GF-D8 (cell line): Measurements from ENCODE around the gene NPTN.
"Not testable (repeated sequence)": the region's sequence is repeated elsewhere in the genome, so short reads cannot be mapped to it uniquely, and the experiment has no call there.

Experiments used
- DNase-seq: peaks from one replicate; lab custom pipeline; 2025; lab: John Stamatoyannopoulos, UW

The NPTN gene

DNA sequence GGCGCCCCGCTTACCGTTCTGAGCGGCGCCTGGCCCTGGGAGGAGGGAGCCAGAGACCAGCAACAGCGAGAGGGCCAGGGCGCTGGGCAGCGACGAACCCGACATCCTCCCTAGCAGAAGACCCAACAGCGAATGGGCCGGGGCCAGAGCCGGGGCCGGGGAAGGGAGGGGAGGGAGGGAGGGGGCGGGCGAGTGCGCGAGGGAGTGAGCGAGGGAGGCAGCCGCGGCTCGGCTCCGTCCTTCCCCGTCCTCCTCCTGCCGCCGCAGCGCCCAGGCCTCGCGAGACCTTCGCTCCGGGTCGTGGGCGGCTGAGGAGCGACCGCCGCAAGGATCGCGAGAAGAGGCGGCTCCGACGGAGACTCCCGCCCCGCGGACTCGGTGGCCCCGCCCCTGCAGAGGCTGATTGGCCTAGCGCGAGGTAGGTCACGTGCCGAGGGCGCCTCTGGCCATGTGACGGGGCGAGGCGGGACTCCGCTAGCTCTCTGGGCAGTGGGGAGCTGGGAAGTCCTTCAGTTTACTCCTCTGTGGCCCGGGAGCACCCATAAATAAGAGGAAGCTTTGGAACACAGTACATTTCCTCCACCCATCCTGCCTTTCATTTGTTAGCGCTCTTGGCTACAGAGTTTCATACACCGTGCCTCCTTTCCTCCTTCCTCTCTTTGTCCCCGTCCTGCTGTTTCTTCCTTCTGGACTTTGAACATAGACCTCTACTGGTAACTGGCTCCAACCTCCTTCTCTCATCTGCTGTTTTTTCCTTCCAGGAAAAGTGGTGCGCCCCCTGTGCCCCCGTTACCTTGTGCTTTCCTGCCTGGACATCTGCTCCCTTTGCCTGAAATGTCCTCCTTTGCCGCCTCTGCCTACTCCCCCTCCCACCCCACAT, at the start of gene NPTN:
NPTN (minus strand) TSS at position 279 of the 880 bp plus-strand sequence; CDS start at position 105, 174 bp downstream.
- peak; percentile 90 for DNase-seq

DNA sequence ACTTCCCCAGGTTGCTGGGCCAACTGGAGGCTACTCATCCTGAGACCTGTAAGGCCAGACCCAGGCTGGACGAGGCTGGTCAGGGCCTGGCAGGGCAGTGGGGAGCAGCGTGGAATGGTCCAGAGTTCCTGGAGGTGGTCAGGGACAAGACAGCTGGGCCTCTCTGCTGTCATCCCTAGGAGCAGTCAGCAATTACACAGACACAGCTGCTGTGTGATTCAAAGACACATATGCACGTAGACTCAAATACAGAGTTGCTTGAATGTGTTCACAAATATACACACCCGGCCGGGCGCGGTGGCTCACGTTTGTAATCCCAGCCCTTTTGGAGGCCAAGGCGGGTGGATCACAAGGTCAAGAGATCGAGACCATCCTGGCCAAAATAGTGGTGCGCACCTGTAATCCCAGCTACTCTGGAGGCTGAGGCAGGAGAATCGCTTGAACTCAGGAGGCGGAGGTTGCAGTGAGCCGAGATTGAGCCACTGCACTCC, 49.5 kb upstream of the NPTN start:
- DNase-seq, result no peak

DNA sequence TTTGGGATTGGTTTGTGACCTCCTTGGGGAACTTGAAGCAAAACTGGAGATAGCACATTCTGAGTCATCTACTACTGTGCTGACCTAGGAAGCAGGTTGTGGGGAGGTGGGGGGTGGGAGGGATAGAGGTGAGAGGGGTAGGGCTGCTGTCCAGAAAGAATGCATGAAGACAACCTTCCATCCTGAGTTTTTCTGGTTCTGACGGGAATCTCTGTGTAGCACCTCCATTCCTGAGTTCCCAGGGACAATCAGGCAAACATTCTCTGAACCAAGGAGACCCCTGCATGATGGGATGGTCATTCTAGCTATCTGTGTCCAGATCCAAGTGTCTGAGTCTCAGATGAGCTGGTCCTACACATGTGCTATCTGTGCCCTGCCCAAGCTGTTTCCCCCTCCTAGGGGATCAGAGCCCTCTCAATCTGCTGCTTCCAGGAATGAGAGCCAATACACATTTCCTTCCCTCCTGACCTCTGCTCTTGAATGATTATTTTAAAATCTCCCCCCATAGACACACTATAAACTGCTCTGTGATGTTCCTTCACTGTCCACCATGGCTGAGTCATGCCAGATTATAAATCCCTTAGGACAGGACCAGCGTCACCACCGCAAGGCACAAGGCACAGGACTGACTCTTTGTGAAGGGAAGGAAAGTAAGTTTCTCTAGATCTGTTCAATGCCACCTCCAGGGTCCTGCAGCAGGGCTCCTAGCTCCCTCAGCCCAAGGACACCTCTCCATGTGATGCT, 48.8 kb upstream of the NPTN start:
- DNase-seq, result no peak

DNA sequence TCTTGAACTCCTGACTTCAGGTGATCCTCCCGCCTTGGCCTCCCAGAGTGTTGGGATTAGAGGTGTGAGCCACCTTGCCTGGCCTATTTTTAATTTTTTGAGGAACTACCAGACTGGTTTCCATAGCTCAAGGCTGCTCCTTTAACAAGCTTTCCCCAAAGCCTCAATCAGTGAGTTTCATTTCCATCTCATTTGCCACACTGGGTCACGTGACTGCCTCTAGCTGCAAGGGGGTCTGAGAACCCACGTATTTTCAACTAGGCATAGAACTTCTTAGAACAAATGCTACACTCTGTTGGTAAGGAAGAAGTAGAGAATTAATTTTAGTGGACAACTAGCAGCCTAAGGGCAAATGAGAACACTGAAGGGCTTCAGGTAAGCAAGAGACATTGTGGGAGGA, 47.9 kb upstream of the NPTN start:
- no peak for DNase-seq

DNA sequence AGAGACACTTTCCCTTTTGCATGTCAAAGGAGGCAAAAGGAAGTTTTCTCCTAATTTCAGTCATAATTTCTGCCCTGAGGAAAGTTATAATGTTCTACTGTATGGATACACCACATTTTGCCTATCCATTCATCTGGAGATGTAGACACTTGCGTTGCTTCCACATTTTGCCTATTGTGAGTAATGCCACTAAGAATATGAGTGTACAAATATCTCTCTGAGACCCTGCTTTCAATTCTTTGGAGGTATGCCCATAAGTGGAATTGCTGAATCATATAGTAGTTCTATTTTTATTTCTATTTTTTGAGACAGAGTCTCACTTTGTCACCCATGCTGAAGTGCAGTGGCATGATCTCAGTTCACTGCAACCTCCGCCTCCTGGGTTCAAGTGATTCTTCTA, 47.4 kb upstream of the NPTN start:
- no peak for DNase-seq

DNA sequence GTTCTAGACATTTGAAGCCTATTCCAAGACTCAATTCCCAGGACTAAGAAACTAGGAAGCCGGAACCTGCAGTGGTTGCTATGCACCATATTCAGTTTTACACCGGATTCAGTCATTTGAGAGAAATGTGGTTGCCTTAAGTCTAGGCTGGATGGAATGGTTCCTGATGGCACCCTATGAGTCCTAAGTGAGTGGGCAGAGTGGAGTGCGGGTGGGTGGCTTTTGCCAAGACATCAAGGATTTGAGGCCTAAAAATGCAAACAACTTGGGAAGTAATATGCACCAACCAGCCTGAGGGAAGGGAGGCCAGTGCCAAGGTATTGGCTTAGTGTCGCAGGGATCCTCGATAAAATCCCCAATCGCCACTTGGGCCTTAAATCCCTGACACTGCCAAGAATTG, 46.8 kb upstream of the NPTN start:
- no peak for DNase-seq

DNA sequence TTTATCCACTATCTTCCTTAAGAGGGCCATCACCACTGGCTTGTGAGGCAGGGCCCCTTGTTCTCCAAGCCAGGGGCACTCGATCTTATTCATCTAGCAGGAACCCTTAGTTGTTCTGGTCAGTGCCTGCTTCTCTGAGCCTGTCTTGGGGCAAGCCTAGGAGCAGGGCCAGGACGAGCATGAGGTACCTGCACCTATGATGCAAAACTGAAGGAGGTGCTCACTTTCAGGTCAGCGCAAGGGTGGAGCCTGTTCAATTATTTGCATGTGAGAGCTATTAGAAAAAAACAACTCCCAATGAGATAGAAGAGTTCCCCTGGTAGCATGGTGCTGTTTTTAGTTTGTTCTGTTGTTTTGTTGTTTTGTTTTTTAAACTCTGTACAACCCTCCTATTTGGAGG, 46.0 kb upstream of the NPTN start:
- DNase-seq, result no peak

DNA sequence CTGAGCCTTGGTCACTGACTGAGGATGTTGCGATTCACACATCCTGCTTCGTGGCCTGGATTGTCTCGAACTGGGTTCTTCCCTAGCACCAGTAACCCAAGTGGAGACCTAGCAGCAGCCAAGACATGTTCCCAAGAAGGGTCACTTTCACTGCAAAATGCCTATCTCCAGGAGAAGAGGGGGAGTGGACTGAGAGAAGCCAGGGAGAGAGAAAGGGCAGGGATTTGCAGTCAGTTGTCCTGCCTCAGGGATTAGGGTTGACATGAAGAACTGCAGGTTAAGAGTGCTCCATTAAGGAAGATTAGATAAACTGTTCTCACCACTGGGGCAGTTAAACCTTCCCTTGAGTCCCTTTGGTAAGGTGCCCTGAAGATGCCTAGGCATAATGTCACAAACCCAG, 45.3 kb upstream of the NPTN start:
- no peak for DNase-seq

DNA sequence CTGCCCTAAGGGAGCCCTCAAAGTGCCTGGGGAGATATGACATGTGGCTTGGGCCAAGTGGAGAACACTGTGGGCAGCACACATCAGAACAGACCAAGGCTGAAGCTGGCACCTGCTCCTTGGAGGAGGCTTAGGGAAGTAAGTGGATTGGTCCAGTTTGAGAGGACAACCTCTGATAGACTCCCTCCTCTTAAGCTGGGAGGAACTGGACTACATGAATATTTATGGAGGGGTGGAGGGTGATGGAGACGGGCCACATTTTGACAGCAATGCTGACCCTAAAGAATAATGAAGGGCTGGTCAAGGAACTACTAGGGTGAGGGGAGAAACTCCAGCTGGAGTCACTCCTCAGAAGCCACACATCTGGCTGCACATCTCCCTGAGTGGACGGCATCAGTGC, 44.5 kb upstream of the NPTN start:
- DNase-seq, result no peak

DNA sequence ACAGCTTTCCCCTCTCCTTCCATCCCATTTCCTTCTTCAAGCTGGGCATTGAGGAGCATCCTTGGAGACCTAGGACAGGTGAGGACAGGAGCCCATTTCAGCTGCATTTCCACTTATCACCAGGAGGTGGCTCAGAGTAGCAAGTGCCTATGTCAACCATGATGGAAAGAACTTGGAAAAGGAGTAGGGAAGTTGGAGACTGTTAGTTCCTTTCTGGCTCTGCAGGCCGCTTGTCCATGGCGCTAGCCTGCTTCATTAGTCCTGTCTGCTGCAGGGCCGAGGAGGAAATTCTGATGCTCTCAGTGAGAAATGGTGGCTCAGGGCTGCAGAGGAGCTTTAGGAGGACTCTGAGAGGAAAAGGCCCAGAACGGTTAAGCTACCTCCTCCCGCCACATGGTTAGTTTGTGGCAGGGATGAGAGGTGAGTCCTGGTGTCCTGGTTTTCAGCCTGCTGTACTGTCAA, 44.0 kb upstream of the NPTN start:
- DNase-seq, result no peak

DNA sequence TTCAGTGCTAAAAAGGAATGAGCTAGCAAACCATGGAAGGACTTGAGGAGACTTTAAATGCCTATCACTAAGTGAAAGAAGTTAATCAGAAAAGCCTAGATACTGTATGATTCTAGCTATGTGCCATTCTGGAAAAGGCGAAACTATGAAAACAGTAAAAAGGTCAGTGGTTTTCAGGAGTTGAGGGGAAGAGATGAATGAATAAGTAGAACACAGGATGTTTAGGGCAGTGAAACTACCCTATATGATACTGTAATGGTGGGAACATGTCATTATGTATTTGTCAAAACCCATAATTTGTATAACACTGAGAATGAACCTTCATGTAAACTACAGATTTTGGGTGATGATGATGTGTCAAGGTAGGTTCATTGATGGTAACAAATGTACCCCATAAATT, 41.4 kb upstream of the NPTN start:
- no peak for DNase-seq

DNA sequence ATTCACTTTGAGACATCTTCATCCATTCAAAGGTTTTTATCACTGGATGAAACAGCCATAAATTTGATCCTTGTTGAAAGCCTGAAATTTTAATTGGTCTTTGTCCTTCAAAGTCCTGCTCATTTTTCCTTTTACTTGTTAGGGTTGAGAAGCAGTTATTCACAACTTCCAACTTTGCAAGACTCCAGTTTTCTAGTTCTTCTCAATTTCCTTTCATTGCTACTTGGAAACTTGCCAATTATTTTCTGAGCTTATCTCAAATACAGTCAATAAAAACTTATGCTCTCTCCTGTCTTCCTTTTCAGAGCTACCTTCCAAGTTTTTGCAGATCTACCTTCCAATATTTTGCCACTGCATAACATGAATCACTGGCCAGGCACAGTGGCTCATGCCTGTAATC, 27.3 kb upstream of the NPTN start:
- DNase-seq, result no peak

DNA sequence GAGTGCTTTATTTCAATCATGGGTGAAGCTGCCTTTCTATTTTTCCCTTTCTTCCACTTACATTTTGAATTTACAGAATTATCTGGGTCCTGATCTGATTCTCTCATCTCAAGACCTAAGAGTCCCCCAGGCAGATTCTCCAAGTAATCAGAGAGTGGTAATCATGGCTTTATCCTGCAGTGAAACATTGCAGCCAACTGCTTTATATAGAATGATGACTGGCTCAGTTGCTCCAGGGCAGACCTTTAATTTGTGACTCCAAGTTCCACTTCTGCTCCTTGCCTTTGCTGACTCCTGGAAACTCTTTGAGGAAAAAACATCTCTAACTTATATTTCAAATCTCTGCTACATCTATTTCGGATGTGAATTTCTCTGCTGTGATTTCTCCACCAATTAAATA, 25.5 kb upstream of the NPTN start:
- no peak for DNase-seq

DNA sequence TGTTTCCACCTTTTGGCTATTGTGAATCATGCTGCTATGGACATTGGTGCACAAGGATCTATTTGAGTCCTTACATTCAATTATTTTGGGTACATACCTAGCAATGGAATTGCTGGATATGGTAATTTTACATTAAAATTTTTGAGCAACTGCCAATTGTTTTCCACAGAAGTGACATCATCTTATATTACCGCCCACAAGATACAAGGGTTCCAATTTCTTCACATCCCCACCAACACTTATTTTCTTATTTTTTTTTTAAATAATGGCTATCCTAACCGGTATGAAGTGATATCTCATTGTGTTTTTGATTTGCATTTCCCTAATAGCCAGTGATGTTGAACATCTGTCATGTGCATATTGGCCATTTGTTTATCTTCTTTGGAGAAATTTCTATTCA, 22.5 kb upstream of the NPTN start:
- no peak for DNase-seq

DNA sequence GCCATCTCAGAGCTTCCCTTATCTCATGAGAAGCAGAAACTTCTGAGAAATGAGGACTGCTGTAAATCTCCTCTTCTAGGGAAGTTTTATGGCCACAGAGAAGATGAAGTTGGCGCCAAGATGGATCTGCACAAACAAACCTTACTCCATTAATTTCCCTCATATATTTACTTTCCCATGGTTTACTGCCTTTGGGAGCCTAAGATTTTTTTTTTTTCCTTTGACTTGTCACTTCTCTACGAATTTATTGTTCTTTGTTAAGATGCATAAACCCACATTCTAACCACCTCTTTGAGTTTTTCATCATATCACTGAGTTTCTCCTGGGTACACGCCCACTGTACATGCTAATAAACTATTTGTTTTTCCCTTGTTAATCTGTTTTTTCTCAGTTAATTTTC, 21.5 kb upstream of the NPTN start:
- DNase-seq, result no peak

DNA sequence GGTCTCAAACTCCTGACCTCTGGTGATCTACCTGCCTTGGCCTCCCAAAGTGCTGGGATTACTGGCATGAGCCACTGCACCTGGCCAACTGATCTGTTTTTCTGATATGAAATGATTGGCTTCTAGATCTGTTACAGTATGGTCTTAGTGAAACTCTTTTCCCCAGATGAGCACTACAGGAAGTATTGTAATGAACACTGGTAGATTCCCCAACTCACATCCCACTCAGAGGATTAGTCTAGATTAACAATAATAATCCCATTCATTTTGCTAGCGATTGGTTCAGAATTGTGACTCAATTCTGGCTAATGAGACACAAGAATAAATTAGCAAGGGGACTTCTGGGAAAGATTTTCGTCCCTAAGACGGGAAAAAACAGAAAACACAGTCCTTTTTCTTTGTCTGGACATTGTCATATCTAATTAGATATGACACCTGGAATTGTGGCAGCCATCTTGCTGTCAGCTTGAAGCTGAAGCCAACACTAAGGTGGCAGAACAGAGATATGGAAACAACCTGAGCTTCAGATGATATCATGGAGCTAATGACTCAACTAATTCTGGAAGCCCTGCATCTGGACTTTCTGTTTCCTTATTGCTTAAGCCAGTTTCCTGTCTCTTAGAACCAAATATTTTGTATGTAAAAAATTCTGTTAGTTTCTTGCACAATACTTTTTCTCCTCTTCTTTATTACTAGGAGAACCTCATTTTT, 17.4 kb upstream of the NPTN start:
- DNase-seq, result peak; percentile 52

DNA sequence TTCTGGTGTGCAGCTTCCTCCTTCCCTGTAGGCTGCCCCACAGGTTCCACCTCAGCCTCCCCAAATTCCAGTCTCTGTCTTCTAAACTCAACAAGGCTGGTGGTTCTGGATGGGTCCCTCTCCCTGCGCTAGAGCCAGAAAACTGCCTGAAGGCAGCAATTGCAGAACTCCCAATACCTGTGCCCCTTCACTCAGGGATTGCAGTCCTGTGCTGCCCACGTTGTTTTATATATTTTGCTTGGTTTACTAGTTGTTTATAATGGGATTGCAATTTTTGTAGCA, 14.8 kb upstream of the NPTN start:
- no peak for DNase-seq

DNA sequence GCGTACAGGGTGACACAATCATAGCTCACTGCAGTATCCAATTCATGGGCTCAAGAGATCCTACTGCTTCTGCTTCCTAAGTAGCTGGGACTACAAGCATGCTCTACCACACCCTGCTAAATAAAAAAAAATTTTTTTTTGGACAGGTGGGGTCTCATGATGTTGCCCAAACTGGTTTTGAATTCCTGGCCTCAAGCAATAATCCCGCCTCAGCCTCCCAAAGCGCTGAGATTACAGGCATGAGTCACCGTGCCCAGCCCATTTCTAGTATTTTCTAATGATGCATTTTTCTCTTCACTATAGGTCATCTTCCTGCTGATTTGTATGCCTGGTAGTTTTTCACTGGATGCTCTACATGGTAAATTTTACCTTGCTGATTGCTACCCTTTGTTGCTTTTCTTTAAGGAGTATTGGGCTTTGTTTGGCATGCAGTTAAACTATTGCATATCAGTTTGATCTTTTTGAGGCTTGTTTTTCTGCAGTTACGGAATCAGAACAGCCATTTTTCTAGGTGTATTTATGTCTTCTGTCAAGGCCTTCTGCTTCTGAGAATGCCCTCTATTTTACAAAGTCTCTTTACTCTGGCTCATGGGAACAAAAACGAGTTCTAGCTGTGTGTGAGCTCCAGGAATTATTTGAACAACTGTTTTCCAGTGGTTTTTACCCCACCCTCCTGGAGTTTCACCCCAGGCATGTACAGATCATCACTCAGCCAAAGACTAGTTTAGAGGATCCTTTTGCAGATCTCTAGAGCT, 14.2 kb upstream of the NPTN start:
- no peak for DNase-seq

DNA sequence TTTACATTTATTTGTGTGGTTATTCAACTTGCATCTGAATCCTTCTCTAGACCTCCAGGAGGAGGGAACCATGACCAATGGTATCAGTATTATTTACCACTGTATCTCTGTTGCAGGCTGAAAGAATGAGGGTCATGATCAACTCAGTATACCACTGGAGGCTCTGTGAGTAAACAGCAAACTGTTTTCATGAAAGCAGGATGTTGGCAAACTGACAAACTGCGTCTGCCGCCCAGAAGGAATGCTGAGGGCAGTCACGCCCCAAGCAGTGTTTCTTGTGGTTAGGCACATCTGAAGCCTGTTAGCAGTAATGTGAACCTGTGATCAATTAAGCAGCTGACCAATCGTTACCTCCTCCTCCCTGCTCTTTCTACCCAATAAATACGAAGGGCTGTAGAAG, 6.3 kb upstream of the NPTN start:
- DNase-seq, result not testable (repeated sequence)

DNA sequence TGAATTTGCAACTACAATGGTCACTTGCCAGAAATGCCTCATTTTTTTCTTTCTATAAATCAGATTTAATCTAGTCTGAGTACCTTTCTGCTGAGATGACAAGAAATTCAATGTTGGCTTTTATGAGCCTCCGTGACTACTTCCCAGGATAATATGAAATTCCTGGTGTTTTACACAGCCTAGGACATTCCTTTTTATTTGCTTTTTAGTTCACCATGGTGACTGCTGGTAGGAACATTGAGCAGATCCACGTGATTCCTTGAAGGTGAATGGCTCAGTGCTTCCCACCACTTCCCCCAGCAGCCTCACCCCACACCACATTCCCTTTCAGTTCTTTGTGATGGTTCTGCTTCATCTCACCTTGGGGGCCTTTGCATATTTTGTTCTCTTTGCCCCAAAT, 4.3 kb upstream of the NPTN start:
- DNase-seq, result no peak

DNA sequence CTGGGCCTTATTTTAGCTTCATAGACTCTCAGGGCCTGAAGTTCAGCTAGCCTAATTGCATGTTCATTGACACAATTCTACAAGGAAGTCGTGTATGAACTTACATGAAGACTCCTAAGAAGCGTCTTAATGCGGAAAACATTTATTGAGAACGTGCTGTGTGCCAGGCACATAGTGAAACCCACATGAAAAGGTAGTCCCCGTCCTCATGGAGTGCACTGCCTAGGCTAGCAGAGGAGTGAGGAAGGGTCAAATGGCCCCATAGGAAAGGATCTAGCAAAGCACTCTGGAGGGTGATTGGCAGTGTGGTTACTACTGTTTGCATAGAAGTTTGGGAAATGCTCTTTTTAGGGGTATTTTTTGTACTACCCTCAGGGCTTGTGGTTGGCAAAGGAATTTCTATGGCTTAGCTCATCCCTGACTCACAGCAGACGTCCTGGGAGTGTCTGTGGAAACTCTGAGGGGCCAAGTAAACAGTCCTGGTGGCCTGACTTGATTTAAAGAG, 854 bp upstream of the NPTN start:
- peak; percentile 9 for DNase-seq

DNA sequence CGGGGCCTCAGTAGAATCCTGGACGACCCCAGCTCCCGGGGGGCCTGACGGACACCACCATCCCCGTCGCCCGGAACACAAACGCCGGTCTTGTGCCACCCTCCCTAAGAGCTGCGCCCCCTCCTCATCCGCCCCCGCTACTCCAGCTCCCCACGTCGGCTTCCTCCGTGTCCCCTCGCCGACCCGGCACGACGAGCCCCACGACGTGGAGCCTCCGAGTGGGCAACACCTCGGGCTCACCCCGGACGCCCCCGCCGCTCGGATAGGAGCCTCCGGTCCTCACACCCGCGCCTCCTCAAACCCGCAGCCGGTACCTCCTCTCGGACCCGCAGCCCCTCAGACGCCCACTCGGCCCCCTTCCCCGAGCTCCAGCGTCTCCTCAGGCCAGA, 525 bp downstream of the NPTN start:
- DNase-seq, result no peak
